ENCODE data around the gene RANBP1.

GRCh38 chr22:20083157-20083890, 32.6 kb upstream of the RANBP1 start:
- TF ChIP-seq, protein P1, sequence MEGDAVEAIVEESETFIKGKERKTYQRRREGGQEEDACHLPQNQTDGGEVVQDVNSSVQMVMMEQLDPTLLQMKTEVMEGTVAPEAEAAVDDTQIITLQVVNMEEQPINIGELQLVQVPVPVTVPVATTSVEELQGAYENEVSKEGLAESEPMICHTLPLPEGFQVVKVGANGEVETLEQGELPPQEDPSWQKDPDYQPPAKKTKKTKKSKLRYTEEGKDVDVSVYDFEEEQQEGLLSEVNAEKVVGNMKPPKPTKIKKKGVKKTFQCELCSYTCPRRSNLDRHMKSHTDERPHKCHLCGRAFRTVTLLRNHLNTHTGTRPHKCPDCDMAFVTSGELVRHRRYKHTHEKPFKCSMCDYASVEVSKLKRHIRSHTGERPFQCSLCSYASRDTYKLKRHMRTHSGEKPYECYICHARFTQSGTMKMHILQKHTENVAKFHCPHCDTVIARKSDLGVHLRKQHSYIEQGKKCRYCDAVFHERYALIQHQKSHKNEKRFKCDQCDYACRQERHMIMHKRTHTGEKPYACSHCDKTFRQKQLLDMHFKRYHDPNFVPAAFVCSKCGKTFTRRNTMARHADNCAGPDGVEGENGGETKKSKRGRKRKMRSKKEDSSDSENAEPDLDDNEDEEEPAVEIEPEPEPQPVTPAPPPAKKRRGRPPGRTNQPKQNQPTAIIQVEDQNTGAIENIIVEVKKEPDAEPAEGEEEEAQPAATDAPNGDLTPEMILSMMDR (IDR thresholded peaks at IDR 0.05): no peak
- TF ChIP-seq EP300 (IDR thresholded peaks at IDR 0.05): no peak
- TF ChIP-seq POLR2A (IDR thresholded peaks at IDR 0.05; ENCODE audit: low read depth): no peak
- no peak for TF ChIP-seq POLR2AphosphoS5 (IDR thresholded peaks at IDR 0.05)
